HG03175 (cell line): ENCODE results near the gene CEBPB.

Experiments
- ATAC-seq: cut with Tn5 transposase; IDR thresholded peaks from one replicate; pipeline ENCODE4 v1.9.1; 2021; ENCODE audit warnings: mild to moderate bottlenecking, moderate library complexity; ENCODE audit not compliant: unreplicated experiment

CEBPB gene

DNA sequence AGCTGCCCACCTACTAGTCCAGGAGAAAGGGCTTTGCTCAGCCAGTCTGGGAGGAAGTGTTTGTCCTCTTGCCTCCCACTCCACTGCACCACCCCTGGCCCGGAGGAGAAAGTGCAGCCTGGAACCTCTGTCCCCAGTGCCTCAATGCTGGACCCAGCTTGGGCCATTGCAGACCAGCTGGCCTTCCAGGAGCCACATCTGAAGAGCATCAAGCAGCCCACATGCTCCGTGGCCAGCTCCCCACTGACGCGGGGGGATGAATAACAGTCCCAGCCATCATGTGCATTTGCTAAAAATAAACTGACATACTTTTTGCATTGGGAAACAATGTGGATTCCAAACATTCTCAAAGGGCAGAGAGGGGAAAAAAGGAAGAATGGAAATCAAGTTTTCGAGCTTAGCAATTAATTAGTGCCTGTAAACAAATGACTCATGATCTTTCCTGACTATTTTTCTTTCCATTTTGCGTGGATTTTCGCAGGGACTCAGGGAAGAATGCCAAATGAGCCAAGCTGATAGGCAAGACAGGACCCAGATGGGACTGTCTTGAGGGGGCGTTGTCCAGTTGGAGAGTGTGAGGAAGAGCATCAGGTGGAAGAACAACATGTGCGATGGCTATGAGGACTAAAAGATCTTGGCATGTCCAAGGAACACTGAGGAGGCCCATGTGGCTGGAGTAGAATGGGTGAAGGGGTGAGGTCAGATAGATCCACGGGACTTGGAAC, 34.1 kb downstream of the CEBPB start:
- ATAC-seq: no peak

DNA sequence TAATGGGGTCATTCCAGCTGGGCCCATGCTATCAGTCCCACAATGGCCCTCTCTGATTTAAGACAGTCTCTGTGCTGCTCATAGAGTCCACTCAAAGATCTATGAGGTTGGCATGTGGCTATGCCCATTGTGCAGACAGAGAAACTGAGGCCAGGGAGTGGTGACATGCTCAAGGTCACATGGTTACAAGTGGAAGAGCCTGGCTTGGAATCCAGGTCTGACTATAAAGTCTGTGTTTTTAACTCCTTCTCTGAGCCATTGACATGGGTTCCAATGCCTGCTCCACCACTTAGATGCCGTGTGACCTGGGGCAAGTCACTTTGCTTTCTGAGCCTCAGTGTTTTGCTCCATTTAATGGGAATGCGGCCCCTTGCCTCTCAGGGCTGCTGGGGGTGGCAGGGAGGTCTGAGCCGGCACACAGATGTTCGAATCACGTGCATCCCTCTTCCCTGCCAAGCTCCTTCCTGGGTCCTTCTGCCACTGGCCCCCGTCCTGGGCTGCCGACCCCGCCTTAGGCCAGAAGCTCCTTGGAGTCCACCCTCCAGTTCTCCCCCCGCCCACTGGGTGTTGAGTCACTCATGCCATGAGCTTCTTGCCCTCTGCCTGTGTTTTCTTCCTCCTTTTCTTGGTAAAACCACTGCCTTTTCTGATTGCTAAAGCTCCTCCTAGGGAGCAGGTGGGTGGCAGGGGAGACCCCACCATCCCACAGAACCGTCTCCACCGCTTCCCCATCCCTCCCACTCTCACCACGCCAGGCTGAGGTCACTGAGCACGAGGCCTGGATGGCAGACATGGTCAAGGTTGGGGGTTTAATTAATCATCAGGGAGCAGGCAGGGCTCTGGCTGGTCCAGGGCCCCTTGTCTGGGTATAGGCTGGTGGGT, 35.7 kb downstream of the CEBPB start:
- ATAC-seq: no peak

DNA sequence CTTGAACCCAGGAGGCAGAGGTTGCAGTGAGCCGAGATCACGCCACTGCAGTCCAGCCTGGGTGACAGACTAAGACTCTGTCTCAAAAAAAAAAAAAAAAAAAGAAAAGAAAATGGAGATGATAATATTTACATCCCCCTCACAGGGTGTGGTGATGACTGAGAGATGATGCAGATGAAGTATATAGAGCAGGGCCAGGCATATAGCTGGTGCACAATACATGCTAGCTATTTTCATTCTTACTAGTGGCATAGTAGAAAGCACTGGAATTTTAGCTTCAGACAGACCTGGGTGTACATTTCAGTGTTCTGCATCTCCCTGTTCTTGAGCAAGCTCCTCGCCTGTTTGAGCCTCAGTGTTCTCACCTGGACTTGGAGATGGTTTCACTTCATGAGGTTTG, 36.9 kb downstream of the CEBPB start:
- no peak for ATAC-seq

DNA sequence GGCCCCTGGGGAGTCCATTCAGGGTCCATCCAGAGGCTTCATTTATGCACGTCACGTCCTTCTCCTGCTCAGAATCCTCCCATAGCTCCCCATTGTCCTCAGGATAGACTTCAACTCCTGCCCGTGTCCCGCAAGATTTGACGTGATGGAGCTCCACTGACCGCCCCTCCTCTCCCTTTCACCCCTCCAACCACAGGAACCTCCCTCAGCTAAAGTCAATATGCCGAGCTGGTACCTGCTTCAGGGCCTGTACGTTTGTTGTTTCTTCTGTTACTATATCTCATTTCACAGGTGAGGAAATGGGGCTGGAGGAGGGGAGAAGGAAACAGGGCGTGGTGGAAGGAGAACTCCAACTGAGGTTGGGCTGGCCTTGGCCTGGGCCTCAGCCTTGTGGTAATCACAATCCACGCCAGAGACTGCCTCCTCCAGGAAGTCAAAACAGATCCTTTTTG, 38.6 kb downstream of the CEBPB start:
- ATAC-seq: no peak

GRCh38 chr20:50230184-50230583, 39.6 kb downstream of the CEBPB start:
- no peak for ATAC-seq

DNA sequence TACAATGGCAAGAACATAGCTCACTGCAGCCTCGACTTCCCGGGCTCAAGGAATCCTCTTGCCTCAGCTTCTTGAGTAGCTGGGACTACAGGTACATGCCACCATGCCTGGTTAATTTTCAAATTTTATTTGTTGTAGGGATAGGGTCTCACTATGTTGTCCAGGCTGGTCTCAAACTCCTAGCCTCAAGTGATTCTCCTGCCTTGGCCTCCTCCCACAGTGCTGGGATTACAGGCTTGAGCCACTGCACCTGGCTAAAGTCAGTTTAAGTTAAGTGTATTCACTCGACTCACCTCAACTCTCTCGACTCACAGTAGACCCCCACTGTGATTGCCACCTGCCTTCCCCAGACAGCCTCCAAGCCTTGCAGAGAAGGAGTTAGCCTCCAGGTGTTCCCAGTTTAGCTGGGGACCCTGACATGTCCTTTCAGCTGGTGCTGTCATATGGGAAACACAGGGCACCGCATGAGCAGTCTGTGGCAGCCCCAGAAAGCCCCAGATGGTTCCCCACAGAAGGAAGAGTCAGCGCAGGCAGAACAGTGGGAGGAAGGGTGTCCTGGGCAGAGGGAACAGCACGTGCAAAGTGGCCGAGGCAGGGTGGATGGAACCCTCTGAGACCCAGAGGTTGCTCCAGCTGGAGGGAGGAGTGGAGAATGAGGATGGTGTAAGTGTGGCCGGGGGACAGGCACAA, 40.4 kb downstream of the CEBPB start:
- ATAC-seq: no peak

DNA sequence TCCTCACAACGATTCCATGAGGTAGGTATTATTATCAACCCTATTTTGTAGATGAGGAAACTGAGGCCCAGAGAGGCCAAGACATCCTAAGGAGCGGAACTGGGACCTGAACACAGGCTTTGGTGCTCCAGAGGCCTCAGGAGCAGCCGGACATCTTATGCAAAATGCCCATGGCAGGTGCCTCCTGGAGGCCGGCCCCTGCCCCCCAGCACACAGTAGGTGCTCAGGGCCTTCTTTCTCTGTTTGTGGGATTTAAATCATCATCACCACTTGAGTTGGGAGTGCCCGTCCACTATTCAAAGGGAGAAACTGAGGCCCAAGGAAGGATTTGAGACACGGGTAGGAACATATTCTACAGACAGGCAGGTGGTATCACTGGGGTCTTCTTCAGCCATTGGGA, 41.2 kb downstream of the CEBPB start:
- no peak for ATAC-seq

DNA sequence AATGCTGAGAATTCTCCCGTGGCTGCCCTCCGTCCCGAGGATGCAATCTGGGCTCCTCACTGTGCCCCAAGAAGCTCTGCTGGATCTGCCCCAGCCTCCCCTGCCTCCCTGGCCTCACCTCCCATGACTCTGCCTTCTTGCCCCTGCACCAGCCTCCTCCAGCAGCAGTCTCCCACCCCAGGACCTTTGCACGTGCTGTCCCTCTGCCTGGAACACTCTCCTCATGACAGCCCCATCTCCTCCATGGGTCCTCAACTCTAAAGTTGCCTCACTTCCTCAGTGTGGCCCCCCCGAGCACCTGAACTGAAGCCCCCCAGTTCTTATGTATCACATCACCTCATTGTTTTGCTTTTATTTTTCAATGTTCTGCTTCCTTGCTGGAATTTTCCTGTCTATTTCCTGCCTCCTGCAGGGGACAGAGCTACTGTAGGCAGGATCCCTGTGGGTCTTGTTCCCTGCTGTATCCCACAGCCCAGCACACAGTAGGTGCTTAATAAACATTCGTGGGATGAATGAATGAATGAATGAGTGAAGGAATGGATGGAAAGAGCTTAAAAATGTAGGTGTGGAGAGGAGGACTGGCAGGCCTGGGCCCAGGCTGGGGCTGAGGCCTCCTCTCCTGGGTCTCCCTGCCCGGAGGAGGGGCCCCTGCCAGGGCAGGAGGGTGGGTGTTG, 42.2 kb downstream of the CEBPB start:
- no peak for ATAC-seq

DNA sequence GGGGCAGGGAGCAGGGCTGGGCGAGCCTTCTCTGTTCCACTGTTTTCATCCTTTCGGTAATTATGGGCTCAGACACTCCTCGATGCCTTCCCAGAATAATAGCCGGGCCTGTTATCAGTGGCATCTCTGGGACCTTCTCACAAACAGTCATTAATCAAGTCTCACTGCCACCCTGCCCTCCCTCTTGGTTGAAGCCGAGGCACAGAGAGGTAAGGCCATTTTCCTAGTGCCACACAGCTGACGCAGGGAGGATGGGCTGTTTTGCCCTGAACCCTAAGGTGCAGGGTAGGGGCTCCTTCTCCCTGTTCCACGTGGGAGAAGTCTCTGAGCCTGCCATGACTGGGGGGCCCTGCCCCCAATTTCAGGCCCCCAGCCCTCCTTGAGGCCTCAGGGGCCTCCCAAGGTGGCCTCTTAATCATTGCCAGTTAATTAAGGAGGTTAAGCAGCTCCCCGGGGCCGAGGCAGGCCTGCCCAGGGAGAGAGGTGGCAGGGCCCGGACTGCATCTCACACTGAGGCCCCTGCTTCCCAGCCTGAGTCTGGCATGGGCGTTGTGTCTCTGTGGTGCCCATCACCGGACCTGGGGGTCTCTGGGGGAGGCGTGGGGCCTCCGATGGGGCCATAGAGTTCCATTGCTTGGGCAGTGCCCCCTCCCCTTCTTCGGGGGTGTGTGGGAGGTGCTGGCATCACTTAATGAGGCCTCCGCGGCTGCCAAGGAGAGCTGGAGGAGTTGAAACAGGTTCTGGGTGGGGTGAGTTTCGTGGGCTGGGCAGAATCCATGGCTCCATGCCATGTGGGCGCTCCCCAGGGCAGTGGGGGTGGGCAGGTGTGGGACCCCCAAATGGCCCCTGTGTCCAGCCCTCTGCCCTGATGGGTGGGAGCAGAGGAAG, 42.9 kb downstream of the CEBPB start:
- ATAC-seq: no peak

DNA sequence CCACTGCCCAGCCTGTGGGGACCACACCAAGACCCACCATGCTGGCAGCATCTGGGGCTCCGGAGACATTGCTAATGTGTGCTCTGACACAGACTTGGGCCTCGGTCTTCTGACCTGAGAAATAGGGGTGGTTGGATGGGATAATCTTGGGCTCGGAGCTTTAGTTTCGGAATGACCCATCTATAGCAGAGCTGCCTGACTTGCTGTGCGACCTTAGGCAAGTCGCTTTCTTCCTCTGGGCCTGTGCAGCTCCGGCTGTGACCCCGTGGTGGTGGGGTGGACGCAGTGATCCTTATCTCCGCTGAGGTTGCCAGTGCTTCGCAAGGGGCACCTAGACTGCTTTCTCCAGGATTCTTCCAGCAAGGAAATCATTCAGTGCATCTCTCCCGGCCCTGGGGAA, 43.7 kb downstream of the CEBPB start:
- no peak for ATAC-seq

GRCh38 chr20:50237349-50237748, 46.7 kb downstream of the CEBPB start:
- no peak for ATAC-seq

GRCh38 chr20:50238081-50238800, 47.6 kb downstream of the CEBPB start:
- ATAC-seq: no peak

DNA sequence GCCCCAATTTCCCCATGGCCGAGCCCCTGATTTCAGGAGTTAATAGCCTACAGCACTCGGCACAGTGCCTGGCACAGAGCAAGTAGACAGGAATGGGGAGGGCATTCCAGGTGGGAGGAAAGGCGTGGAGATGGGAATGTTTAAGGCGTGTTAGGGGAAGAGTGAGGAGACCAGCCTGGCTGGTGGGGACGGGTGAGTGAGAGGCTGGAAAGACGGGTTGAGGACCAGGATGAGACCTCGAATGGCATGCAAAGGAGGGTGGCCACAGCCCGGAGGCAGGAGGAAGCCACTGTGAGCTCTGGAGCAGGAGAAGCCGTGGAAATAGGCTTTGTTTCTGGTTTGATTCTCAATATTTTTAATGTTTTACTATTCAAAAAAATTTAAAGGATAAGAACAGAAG, 49.5 kb downstream of the CEBPB start:
- ATAC-seq: no peak

DNA sequence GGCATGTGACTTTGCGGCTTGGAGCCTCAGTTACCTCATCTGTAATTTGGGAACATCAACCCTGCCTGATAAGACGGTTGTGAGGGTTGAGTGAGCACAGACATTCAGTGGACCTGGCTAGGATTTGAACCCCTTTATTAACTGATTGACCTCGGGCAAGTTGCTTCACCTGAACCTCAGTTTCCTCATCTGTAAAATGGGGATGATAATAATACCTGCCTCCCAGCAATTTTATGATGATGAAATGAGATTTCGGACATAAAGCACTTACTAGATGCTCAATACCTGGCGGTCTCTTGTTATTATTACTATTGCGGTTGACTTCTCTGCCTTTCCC, 51.5 kb downstream of the CEBPB start:
- no peak for ATAC-seq
